ENCODE data around the gene SLC39A1. TPM values are rescaled to one million over a fixed set of nuclear protein-coding genes. Genes with fewer than 3 reads are reported as not detected.

The SLC39A1 gene
- total and polyA plus RNA-seq, 2 of the 8 experiments (the other 6 are each of a cell fraction or from before 2014, with no cell fraction given): 238 to 337 TPM

- TF ChIP-seq GABPA (IDR thresholded peaks at IDR 0.05; ENCODE audit: borderline replicate concordance, insufficient read depth, low read length) (peak; percentile 88), ATF3 (IDR thresholded peaks at IDR 0.05; ENCODE audit: insufficient read depth, low read depth, low read length) (no peak), CHD7 (IDR thresholded peaks at IDR 0.05; ENCODE audit: insufficient replicate concordance, low read length) (no peak), TEAD4 (IDR thresholded peaks at IDR 0.05; ENCODE audit: low read depth, low read length) (0 out of 2 replicates have a peak, but pooled peaks have one; percentile 12), JUN (IDR thresholded peaks at IDR 0.05; ENCODE audit: low read depth, low read length) (no peak), BACH1 (IDR thresholded peaks at IDR 0.05; ENCODE audit: low read length) (no peak), CBX5 (IDR thresholded peaks at IDR 0.05; ENCODE audit: low read depth, low read length) (no peak), HDAC6 (IDR thresholded peaks at IDR 0.05; ENCODE audit: low read depth, low read length) (no peak), POLR2AphosphoS5 (IDR thresholded peaks at IDR 0.05; ENCODE audit: low read depth, low read length) (peak; percentile 100), FOSL1 (IDR thresholded peaks at IDR 0.05; ENCODE audit: insufficient read depth, low read depth, low read length) (no peak)
Observed at GRCh38 chr1:153990468-153991150, 27.3 kb upstream of the SLC39A1 start, which contains the start of gene RPS27 (continued).
